Dermis blood vessel endothelial cell (primary cell): Measurements from ENCODE around the gene KCNAB1. TPM values are rescaled to one million over a fixed set of nuclear protein-coding genes. Genes with fewer than 3 reads are reported as not detected.
"Not testable (repeated sequence)": the region's sequence is repeated elsewhere in the genome, so short reads cannot be mapped to it uniquely, and the experiment has no call there.

ENCODE experiments used
- DNase-seq: peaks from one replicate; pipeline ENCODE4 v3.0.0; 2010
- total RNA-seq: library from RNA; depleted of rRNA; stranded (reverse); fragments of >200 nt; gene quantifications from 2 replicates; pipeline ENCODE4 v1.2.3, GENCODE V29; 2014

KCNAB1 gene
- 0.17 and 1.2 TPM in 2 replicates for total RNA-seq

GRCh38 chr3:156120528-156121251, at the start of gene KCNAB1:
KCNAB1 (plus strand) TSS chr3:156120578.
- no peak for DNase-seq

- DNase-seq = no peak
Measured at GRCh38 chr3:156071031-156071430, 49.3 kb upstream of the KCNAB1 start.

- not testable (repeated sequence) for DNase-seq
Measured at GRCh38 chr3:156072950-156073657, 47.3 kb upstream of the KCNAB1 start.

GRCh38 chr3:156090126-156090525, 30.3 kb upstream of the KCNAB1 start:
- DNase-seq = no peak

GRCh38 chr3:156093964-156094363, 26.4 kb upstream of the KCNAB1 start:
- DNase-seq = no peak

- DNase-seq = no peak
Measured at GRCh38 chr3:156094391-156094790, 26.0 kb upstream of the KCNAB1 start.

GRCh38 chr3:156095652-156096051, 24.7 kb upstream of the KCNAB1 start:
- DNase-seq = not testable (repeated sequence)

- no peak for DNase-seq
Measured at GRCh38 chr3:156098437-156099035, 21.8 kb upstream of the KCNAB1 start.

GRCh38 chr3:156099348-156099747, 21.0 kb upstream of the KCNAB1 start:
- DNase-seq = not testable (repeated sequence)

GRCh38 chr3:156099984-156100383, 20.4 kb upstream of the KCNAB1 start:
- DNase-seq = not testable (repeated sequence)

- DNase-seq = no peak
Measured at GRCh38 chr3:156102267-156102931, 18.0 kb upstream of the KCNAB1 start.

- no peak for DNase-seq
Measured at GRCh38 chr3:156106721-156107373, 13.5 kb upstream of the KCNAB1 start.

- no peak for DNase-seq
Measured at GRCh38 chr3:156107504-156107903, 12.9 kb upstream of the KCNAB1 start.

GRCh38 chr3:156108616-156109015, 11.8 kb upstream of the KCNAB1 start:
- no peak for DNase-seq

- no peak for DNase-seq
Measured at GRCh38 chr3:156109989-156110388, 10.4 kb upstream of the KCNAB1 start.

GRCh38 chr3:156126467-156126866, 6.1 kb downstream of the KCNAB1 start:
- DNase-seq = no peak

- DNase-seq = no peak
Measured at GRCh38 chr3:156131241-156131640, 10.9 kb downstream of the KCNAB1 start.

- no peak for DNase-seq
Measured at GRCh38 chr3:156131799-156132198, 11.4 kb downstream of the KCNAB1 start.

GRCh38 chr3:156132313-156132712, 11.9 kb downstream of the KCNAB1 start:
- DNase-seq = no peak

GRCh38 chr3:156133076-156133475, 12.7 kb downstream of the KCNAB1 start:
- no peak for DNase-seq

GRCh38 chr3:156135921-156136638, 15.7 kb downstream of the KCNAB1 start:
- DNase-seq = peak; percentile 14

GRCh38 chr3:156137397-156137796, 17.0 kb downstream of the KCNAB1 start:
- not testable (repeated sequence) for DNase-seq
